HG03521 (cell line): ENCODE measurements around the gene ZNF641.
A peak's percentile ranks its signal among the peaks of the same experiment; 100 is the strongest.
"Not testable (repeated sequence)": the region's sequence is repeated elsewhere in the genome, so short reads cannot be mapped to it uniquely, and the experiment has no call there.

Experiments
- ATAC-seq: cut with Tn5 transposase; IDR thresholded peaks from one replicate; pipeline ENCODE4 v1.9.1; 2021; ENCODE audit warnings: mild to moderate bottlenecking, moderate library complexity; ENCODE audit not compliant: unreplicated experiment

Gene ZNF641

GRCh38 chr12:48336061-48336460 is 14.7 kb downstream of the ZNF641 start:
- no peak for ATAC-seq

- no peak for ATAC-seq
Observed at GRCh38 chr12:48334808-48335207, 15.9 kb downstream of the ZNF641 start.

- not testable (repeated sequence) for ATAC-seq
Observed at GRCh38 chr12:48333680-48334079, 17.0 kb downstream of the ZNF641 start.

GRCh38 chr12:48331399-48331798 is 19.3 kb downstream of the ZNF641 start:
- no peak for ATAC-seq

GRCh38 chr12:48329199-48329939 is 21.4 kb downstream of the ZNF641 start:
- no peak for ATAC-seq

- no peak for ATAC-seq
Observed at GRCh38 chr12:48316491-48316890, 34.2 kb downstream of the ZNF641 start.

GRCh38 chr12:48311313-48311712 is 39.4 kb downstream of the ZNF641 start:
- no peak for ATAC-seq

- no peak for ATAC-seq
Observed at GRCh38 chr12:48307269-48307668, 43.5 kb downstream of the ZNF641 start.

- ATAC-seq: no peak
Observed at GRCh38 chr12:48305190-48305589, 45.5 kb downstream of the ZNF641 start.

- ATAC-seq: no peak
Observed at GRCh38 chr12:48302161-48302911, 48.4 kb downstream of the ZNF641 start.

GRCh38 chr12:48300774-48301173 is 49.9 kb downstream of the ZNF641 start:
- no peak for ATAC-seq

- ATAC-seq: peak; percentile 82
Observed at GRCh38 chr12:48296586-48297282, 54.0 kb downstream of the ZNF641 start.

- ATAC-seq: no peak
Observed at GRCh38 chr12:48292040-48292439, 58.7 kb downstream of the ZNF641 start.

GRCh38 chr12:48291511-48291910 is 59.2 kb downstream of the ZNF641 start:
- no peak for ATAC-seq

- no peak for ATAC-seq
Observed at GRCh38 chr12:48288387-48289268, 62.1 kb downstream of the ZNF641 start.
